Glomerular visceral epithelial cell (primary cell): ENCODE data around the gene OVCH2.
"Not testable (repeated sequence)": the region's sequence is repeated elsewhere in the genome, so short reads cannot be mapped to it uniquely, and the experiment has no call there.

Experiments used
- DNase-seq: peaks from one replicate; pipeline ENCODE4 v3.0.0-alpha.2; 2016; ENCODE audit errors: extremely low spot score

OVCH2 gene, protein sequence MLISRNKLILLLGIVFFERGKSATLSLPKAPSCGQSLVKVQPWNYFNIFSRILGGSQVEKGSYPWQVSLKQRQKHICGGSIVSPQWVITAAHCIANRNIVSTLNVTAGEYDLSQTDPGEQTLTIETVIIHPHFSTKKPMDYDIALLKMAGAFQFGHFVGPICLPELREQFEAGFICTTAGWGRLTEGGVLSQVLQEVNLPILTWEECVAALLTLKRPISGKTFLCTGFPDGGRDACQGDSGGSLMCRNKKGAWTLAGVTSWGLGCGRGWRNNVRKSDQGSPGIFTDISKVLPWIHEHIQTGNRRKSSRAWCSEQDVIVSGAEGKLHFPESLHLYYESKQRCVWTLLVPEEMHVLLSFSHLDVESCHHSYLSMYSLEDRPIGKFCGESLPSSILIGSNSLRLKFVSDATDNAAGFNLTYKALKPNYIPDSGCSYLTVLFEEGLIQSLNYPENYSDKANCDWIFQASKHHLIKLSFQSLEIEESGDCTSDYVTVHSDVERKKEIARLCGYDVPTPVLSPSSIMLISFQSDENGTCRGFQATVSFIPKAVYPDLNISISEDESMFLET

GRCh38 chr11:7706377-7706776, at the start of gene OVCH2:
TSS of gene OVCH2 (minus strand) at chr11:7706477. CDS start at chr11:7706394, 83 bp downstream.
- no peak for DNase-seq

DNA sequence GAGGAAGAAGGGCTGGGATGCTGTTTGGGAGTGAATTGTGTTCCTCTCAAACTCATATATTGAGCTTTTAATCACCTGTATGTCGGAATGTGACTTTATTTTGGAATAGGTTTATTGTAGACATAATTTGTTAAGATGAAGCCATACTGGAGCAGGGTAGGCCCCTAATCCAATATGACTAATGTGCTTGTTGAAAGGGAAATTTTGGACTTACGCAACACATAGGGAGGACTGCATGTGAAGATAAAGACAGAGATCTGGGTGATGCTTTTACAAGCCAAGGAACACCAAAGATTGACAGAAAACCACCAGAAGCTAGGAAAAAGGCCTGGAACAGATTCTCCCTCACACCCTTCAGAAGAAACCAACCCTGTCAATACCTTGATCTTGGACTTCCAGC, 43.2 kb upstream of the OVCH2 start:
- DNase-seq, result no peak

- DNase-seq, result not testable (repeated sequence)
Observed at GRCh38 chr11:7734767-7735166, 28.5 kb upstream of the OVCH2 start.

DNA sequence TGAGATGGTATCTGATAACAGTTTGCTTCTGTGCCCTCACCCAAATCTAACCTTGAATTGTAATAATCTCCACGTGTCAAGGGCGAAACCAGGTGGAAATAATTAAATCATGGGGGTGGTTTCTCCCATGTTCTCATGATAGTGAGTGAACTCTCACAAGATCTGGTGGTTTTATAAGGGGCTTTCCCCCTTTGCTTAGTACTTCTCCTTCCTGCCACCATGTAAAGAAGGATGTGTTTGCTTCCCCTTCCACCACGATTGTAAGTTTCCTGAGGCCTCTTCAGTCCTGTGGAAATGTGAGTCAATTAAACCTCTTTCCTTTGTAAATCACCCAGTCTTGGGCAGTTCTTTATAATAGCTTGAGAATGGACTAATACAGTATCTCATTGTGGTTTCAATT, 8.5 kb upstream of the OVCH2 start:
- DNase-seq, result no peak

- no peak for DNase-seq
Observed at GRCh38 chr11:7703740-7704139, 2.5 kb downstream of the OVCH2 start.

- DNase-seq, result no peak
Observed at GRCh38 chr11:7696424-7696823, 9.9 kb downstream of the OVCH2 start.

DNA sequence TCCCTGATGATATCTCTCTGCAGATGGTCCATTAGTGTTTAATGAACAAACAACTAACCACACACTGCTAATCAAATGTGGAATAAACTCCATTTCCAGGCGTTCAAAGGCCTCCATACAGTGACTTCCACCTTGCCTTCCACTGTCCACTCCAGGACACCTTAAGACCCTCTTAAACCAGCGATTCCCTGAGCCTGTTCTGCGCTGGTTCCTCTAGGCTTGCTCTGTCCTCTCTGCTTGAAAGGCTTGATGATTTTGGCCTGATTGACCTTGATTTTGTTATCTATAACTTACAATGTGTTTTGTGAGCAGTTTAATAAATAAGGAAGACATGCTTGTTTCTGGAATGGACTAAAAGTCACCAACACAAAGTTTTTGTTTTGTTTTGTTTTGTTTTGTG, 12.0 kb downstream of the OVCH2 start:
- no peak for DNase-seq

- no peak for DNase-seq
Observed at GRCh38 chr11:7692426-7692825, 13.9 kb downstream of the OVCH2 start.

GRCh38 chr11:7691759-7692350, 14.4 kb downstream of the OVCH2 start:
- no peak for DNase-seq

DNA sequence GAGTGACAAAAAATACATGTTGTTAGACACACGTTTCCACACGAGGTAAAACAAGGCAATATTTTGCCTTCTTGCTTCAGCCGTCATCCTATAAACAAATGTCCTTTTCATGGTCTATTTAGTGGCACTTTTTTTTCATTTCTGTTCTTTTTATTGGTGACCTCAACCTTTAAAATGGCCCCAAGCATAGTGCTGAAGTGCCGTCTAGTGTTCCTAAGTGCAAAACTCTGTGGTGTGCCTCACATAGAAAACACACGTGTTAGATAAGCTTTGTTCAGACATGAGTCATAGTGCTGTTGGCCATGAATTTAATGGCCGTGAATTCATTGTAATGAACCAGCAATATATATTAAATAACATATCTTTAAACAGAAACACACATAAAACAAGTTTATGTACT, 15.6 kb downstream of the OVCH2 start:
- DNase-seq, result no peak

DNA sequence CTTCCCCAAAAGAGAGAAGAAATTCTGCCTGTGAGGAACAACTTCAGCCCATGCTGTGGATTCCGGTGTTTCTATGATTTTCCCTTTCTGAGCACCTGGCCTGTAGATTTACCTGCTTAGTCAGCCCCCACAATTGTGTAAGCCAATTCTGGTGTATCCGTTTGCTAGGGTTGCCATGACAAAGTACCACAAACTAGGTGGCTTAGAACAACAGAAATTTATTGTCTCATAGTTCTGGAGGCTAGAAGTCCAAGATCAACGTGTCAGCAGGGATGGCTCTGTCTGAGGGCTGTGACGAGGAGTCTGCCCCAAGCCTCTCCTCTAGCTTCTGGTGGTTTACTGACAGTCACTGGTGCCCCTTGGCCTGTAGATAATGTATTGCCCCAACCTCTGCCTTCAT, 17.0 kb downstream of the OVCH2 start:
- no peak for DNase-seq

- peak; percentile 9 for DNase-seq
Observed at GRCh38 chr11:7688238-7688826, 17.9 kb downstream of the OVCH2 start.

- no peak for DNase-seq
Observed at GRCh38 chr11:7687386-7687785, 18.9 kb downstream of the OVCH2 start.

GRCh38 chr11:7686761-7687160, 19.5 kb downstream of the OVCH2 start:
- no peak for DNase-seq

- DNase-seq, result no peak
Observed at GRCh38 chr11:7683571-7683970, 22.7 kb downstream of the OVCH2 start.

GRCh38 chr11:7677796-7678201, 28.5 kb downstream of the OVCH2 start:
- DNase-seq, result no peak

DNA sequence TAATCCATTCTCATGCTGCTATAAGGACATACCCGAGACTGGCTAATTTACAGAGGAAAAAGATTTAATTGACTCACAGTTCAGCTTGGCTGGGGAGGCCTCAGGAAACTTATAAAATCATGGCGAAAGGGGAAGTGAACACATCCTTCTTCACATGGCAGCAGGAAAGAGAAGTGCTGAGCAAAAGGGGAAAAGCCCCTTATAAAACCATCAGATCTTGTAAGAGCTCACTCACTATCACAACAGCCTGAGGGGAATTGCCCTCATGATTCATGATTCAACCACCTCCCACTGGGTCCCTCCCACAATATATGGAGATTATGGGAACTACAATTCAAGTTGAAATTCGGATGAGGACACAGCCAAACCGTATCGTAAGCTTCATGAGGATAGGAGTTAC, 29.2 kb downstream of the OVCH2 start:
- DNase-seq, result no peak

DNA sequence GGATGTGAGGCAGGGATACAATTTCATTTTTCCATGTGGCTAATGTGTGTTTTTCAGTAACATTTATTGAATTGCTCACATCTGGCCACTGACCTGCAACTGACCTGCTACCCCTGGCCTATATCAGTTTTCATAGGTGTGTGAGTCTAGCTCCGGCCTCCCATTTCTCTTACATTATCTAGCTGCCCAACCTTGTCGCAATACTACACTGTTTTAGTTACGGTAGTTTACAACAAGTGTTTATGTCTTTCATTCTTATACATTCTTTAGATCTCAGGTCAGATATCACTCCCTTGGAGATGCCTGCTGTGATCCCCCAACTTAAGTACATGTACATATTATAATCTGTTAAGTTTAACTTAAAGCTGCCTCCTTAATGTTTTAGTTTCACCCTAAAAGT, 30.6 kb downstream of the OVCH2 start:
- DNase-seq, result no peak

- no peak for DNase-seq
Observed at GRCh38 chr11:7673724-7674434, 32.4 kb downstream of the OVCH2 start.

DNA sequence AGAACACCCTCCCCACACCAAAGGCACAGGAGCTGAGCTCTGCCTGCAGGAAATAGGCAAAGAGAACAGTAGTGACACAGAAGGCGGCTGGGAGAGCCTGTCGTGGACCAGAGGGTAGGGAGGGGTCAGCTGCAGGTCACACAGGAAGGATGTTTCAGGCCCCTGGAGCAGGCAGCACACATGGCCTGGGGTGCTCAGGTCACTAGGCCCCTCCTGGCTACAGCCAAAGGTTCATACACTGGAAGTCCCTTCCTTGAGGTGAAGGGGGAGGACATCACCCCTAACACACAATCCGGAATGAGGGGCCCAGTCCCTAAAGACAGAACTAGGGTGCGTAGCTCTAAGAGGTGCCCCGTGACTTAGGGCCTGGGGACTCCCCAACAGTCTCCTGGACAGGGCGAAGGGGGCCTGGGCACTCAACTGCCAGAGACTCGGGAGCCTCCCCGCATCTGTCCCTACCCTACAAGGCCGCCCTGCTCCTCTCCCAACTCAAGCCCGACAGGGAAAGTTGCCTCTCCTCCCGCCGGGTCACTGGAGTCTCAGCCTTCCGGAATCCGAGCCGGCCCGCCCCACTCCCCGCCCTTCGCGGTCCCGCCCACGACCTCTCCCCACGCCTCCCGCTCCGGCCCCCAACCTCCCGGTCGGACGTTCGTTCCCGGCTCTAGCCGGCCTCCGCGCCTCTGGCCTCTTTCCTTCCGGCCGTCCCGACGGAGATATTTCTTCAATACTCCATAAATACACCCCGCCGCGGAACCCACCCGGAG, 33.1 kb downstream of the OVCH2 start, which contains the start of gene CYB5R2:
CYB5R2 (minus strand) TSS at position 541 of the 764 bp plus-strand sequence. CDS start 675 bp downstream, outside the sequence.
- no peak for DNase-seq

GRCh38 chr11:7672276-7672959, 33.9 kb downstream of the OVCH2 start:
- DNase-seq, result no peak
